HepG2 (cell line): ENCODE results near the gene ANAPC10. TPM values are rescaled to one million over a fixed set of nuclear protein-coding genes. Genes with fewer than 3 reads are reported as not detected.
A peak's percentile ranks its signal among the peaks of the same experiment; 100 is the strongest.

ENCODE experiments used
- ARNT2 ChIP-seq: sonication (generic); formaldehyde crosslinking; IDR thresholded peaks from 2 replicates; pipeline ENCODE4 v1.8.0; 2022; ENCODE audit warnings: mild to moderate bottlenecking, low read depth, missing genetic modification reagents, moderate library complexity
- CTCF ChIP-seq: sonication (generic); formaldehyde crosslinking; IDR thresholded peaks from 2 replicates; pipeline ENCODE4 v1.5.0; 2020; ENCODE audit warnings: mild to moderate bottlenecking, missing genetic modification reagents, moderate library complexity
- FLYWCH1 ChIP-seq: sonication (generic); formaldehyde crosslinking; IDR thresholded peaks from 2 replicates; pipeline ENCODE4 v1.8.1; 2023; ENCODE audit warnings: mild to moderate bottlenecking, missing genetic modification reagents
- ISL2 ChIP-seq: sonication (generic); formaldehyde crosslinking; IDR thresholded peaks from 2 replicates; pipeline ENCODE4 v1.5.0; 2020; ENCODE audit warnings: missing genetic modification reagents
- KDM3A ChIP-seq: IDR thresholded peaks from 2 replicates; pipeline ENCODE4 v1.6.1; 2018; ENCODE audit warnings: low read depth, missing compliant biosample characterization
- PATZ1 ChIP-seq: sonication (generic); formaldehyde crosslinking; IDR thresholded peaks from 2 replicates; pipeline ENCODE4 v1.4.0; 2020; ENCODE audit warnings: missing genetic modification reagents
- PAX8 ChIP-seq: sonication (generic); formaldehyde crosslinking; IDR thresholded peaks from 2 replicates; pipeline ENCODE4 v1.8.0; 2022; ENCODE audit warnings: mild to moderate bottlenecking, missing genetic modification reagents, borderline replicate concordance
- PCBP2 ChIP-seq: fragments of 200-400 bp; formaldehyde crosslinking; optimal IDR thresholded peaks from 2 replicates; pipeline ENCODE3; 2018; ENCODE audit warnings: low read length, low read depth; ENCODE audit not compliant: poor library complexity, severe bottlenecking
- RAD21 ChIP-seq: fragments of 450-650 bp; formaldehyde crosslinking; IDR thresholded peaks from 2 replicates; pipeline ENCODE4 v1.5.0; 2020; ENCODE audit warnings: mild to moderate bottlenecking
- REPIN1 ChIP-seq: sonication (generic); formaldehyde crosslinking; IDR thresholded peaks from 2 replicates; pipeline ENCODE4 v1.8.0; 2022; ENCODE audit warnings: missing genetic modification reagents, low read depth, mild to moderate bottlenecking, borderline replicate concordance
- THAP8 ChIP-seq: sonication (generic); formaldehyde crosslinking; IDR thresholded peaks from 2 replicates; pipeline ENCODE4 v1.5.1; 2020; ENCODE audit warnings: missing genetic modification reagents, mild to moderate bottlenecking, borderline replicate concordance
- ZBTB21 ChIP-seq: sonication (generic); formaldehyde crosslinking; IDR thresholded peaks from 2 replicates; pipeline ENCODE4 v1.4.0; 2020; ENCODE audit warnings: missing genetic modification reagents
- ZFP82 ChIP-seq: sonication (generic); formaldehyde crosslinking; IDR thresholded peaks from 2 replicates; pipeline ENCODE4 v1.5.1; 2020; ENCODE audit warnings: mild to moderate bottlenecking, missing genetic modification reagents, borderline replicate concordance
- ZIK1 ChIP-seq: sonication (generic); formaldehyde crosslinking; IDR thresholded peaks from 2 replicates; pipeline ENCODE4 v1.5.0; 2020; ENCODE audit warnings: mild to moderate bottlenecking, low read depth, missing genetic modification reagents, borderline replicate concordance
- ZNF275 ChIP-seq: sonication (generic); formaldehyde crosslinking; IDR thresholded peaks from 2 replicates; pipeline ENCODE4 v1.8.0; 2022; ENCODE audit warnings: missing genetic modification reagents, mild to moderate bottlenecking, inconsistent platforms, borderline replicate concordance
- ZNF556 ChIP-seq: sonication (generic); formaldehyde crosslinking; IDR thresholded peaks from 2 replicates; pipeline ENCODE4 v1.4.0; 2020; ENCODE audit warnings: mild to moderate bottlenecking, missing genetic modification reagents, borderline replicate concordance
- ZNF567 ChIP-seq: sonication (generic); formaldehyde crosslinking; IDR thresholded peaks from 2 replicates; pipeline ENCODE4 v1.8.1; 2023; ENCODE audit warnings: mild to moderate bottlenecking, missing genetic modification reagents, borderline replicate concordance
- ZNF766 ChIP-seq: sonication (generic); formaldehyde crosslinking; IDR thresholded peaks from 2 replicates; pipeline ENCODE4 v1.5.0; 2020; ENCODE audit warnings: missing genetic modification reagents, borderline replicate concordance
- ZNF879 ChIP-seq: sonication (generic); formaldehyde crosslinking; IDR thresholded peaks from 2 replicates; pipeline ENCODE4 v1.8.1; 2023; ENCODE audit warnings: missing genetic modification reagents
- ZSCAN22 ChIP-seq: sonication (generic); formaldehyde crosslinking; IDR thresholded peaks from 2 replicates; pipeline ENCODE4 v1.4.0; 2020; ENCODE audit warnings: mild to moderate bottlenecking, missing genetic modification reagents
- ZSCAN9 ChIP-seq: IDR thresholded peaks from 2 replicates; pipeline ENCODE4 v1.6.1; 2016; ENCODE audit warnings: borderline replicate concordance
- polyA plus RNA-seq, 8 experiments: library from polyadenylated mRNA; depleted of rRNA in 3 of 8; stranded (reverse) in 7 of 8; unstranded in 1 of 8; fragments of >200 nt; fragmentation: Illumina TruSeq in 4 of 8; extraction: Trizol in 4 of 8; gene quantifications; 2 replicates each; pipeline versions ENCODE4 v1.2.1 to v1.2.3, GENCODE V29; 2011 to 2016; ENCODE audit warnings: low read depth in 4 of 8, missing spikeins in 1 of 8, mixed read lengths in 1 of 8; ENCODE audit not compliant: insufficient read depth in 1 of 8
- total RNA-seq, 5 experiments: library from RNA; depleted of rRNA; stranded (reverse); fragments of >200 nt; fragmentation: Illumina TruSeq; extraction: Trizol; gene quantifications; 2 replicates each; pipeline ENCODE4 v1.2.3, GENCODE V29; 2016; ENCODE audit warnings: low read depth in 1 of 5

ANAPC10 gene
- total and polyA plus RNA-seq, 2 of the 13 experiments (the other 11 are each of a cell fraction or from before 2014, with no cell fraction given) = 21.9 to 32.7 TPM

- TF ChIP-seq KDM3A (CRISPR knock-in tag) (no peak; the same call in none of the 2 replicates), ZNF275 (peak; percentile 84; the same call in 1 of the 2 replicates), ZSCAN9 (CRISPR knock-in tag) (peak; percentile 27; the same call in 1 of the 2 replicates), THAP8 (CRISPR knock-in tag) (peak; percentile 80; the same call in 1 of the 2 replicates), ISL2 (CRISPR knock-in tag) (peak; percentile 72), ZNF879 (CRISPR knock-in tag) (no peak), ZFP82 (CRISPR knock-in tag) (no peak), CTCF (peak; percentile 47; the same call in 1 of the 2 replicates), REPIN1 (CRISPR knock-in tag) (peak; percentile 88), ZNF766 (CRISPR knock-in tag) (no peak; the same call in 1 of the 2 replicates), ZSCAN22 (CRISPR knock-in tag) (no peak), ZNF567 (peak; percentile 97), PAX8 (CRISPR knock-in tag) (peak; percentile 59; the same call in 1 of the 2 replicates), FLYWCH1 (no peak), RAD21 (CRISPR knock-in tag) (0 out of 2 replicates have a peak, but pooled peaks have one; percentile 9), ARNT2 (CRISPR knock-in tag) (peak; percentile 88), ZNF556 (CRISPR knock-in tag) (peak; percentile 91), PCBP2 (no peak), PATZ1 (CRISPR knock-in tag) (0 out of 2 replicates have a peak, but pooled peaks have one; percentile 18), ZIK1 (CRISPR knock-in tag) (no peak), ZBTB21 (CRISPR knock-in tag) (peak; percentile 88)
Measured at GRCh38 chr4:145097821-145098674, at the start of gene ANAPC10, which contains the start of gene ABCE1 (continued).
